Cardiac muscle cell (in vitro differentiated cells and primary cell): ENCODE data around the gene WDPCP. TPM values are rescaled to one million over a fixed set of nuclear protein-coding genes. Genes with fewer than 3 reads are reported as not detected.
"Not testable (repeated sequence)": the region's sequence is repeated elsewhere in the genome, so short reads cannot be mapped to it uniquely, and the experiment has no call there.

Experiments
- DNase-seq, 2 donors: peaks; one replicate each; pipeline versions ENCODE4 v3.0.0 to v3.0.0-alpha.2; 2010 to 2017; ENCODE audit warnings: low read depth in 1 of 2, low spot score in 1 of 2
- H3K27ac ChIP-seq: fragments of 200-600 bp; sonication (generic); 2 replicates; pipeline ENCODE4 v1.5.1; 2016
- H3K27me3 ChIP-seq: fragments of 200-600 bp; sonication (generic); 2 replicates; pipeline ENCODE4 v1.6.0; 2016; ENCODE audit warnings: control low read depth
- H3K36me3 ChIP-seq: fragments of 200-600 bp; sonication (generic); 2 replicates; pipeline ENCODE4 v1.5.1; 2016; ENCODE audit warnings: control low read depth
- H3K4me1 ChIP-seq: fragments of 200-600 bp; sonication (generic); 2 replicates; pipeline ENCODE4 v1.8.1; 2017; ENCODE audit warnings: low read depth, mild to moderate bottlenecking, mixed run types
- H3K4me3 ChIP-seq: fragments of 200-600 bp; sonication (generic); 2 replicates; pipeline ENCODE4 v1.5.1; 2016; ENCODE audit warnings: mild to moderate bottlenecking
- H3K9me3 ChIP-seq: fragments of 200-600 bp; sonication (generic); 2 replicates; pipeline ENCODE4 v1.5.1; 2017; ENCODE audit warnings: low read depth, mild to moderate bottlenecking, control low read depth
- CTCF ChIP-seq: IDR thresholded peaks from 2 replicates; pipeline ENCODE4 v1.5.1; 2012; ENCODE audit warnings: low read depth, mild to moderate bottlenecking, low read length
- polyA plus RNA-seq: library from polyadenylated mRNA; unstranded; fragments of >200 nt; fragmentation: Nextera tagmentation; extraction: Ambion mirVana; gene quantifications from 2 replicates; pipeline ENCODE4 v1.2.1, GENCODE V29; 2016
- total RNA-seq: library from RNA; depleted of rRNA; stranded (reverse); fragments of >200 nt; gene quantifications from 2 replicates; pipeline ENCODE4 v1.2.3, GENCODE V29; 2016

Gene WDPCP
- total and polyA plus RNA-seq, 2 experiments from 2014 or later = 6.7 to 9.2 TPM

- Histone ChIP-seq H3K36me3 (no peaks in the 10 kb centered on the region), H3K9me3 (no peaks in the 10 kb centered on the region), H3K27ac (no peak overlapping the region), H3K27me3 (no peaks in the 10 kb centered on the region), H3K4me3 (no peak overlapping the region), H3K4me1 (peaks cover 3% of the 10 kb centered on the region)
- TF ChIP-seq CTCF = no peak
- no peak for DNase-seq
These were observed 11.7 kb downstream of the WDPCP start for GRCh38 chr2:63576546-63576945.

GRCh38 chr2:63573726-63574345 is 14.4 kb downstream of the WDPCP start:
- not testable (repeated sequence) for H3K27ac ChIP-seq, H3K4me1 ChIP-seq, H3K36me3 ChIP-seq, H3K9me3 ChIP-seq, DNase-seq, H3K4me3 ChIP-seq, H3K27me3 ChIP-seq

- not testable (repeated sequence) for H3K27ac ChIP-seq, H3K27me3 ChIP-seq, H3K9me3 ChIP-seq, DNase-seq, H3K4me1 ChIP-seq, H3K4me3 ChIP-seq, H3K36me3 ChIP-seq
These were observed 15.3 kb downstream of the WDPCP start for GRCh38 chr2:63573026-63573425.

GRCh38 chr2:63572001-63572400 is 16.3 kb downstream of the WDPCP start:
- TF ChIP-seq CTCF = no peak
- DNase-seq = no peak
- H3K27me3 ChIP-seq = no peaks in the 10 kb centered on the region
- no peaks in the 10 kb centered on the region for H3K4me1 ChIP-seq
- no peaks in the 10 kb centered on the region for H3K36me3 ChIP-seq
- H3K9me3 ChIP-seq = no peaks in the 10 kb centered on the region
- H3K4me3 ChIP-seq = no peak overlapping the region
- H3K27ac ChIP-seq = no peak overlapping the region

GRCh38 chr2:63571291-63571690 is 17.0 kb downstream of the WDPCP start:
- Histone ChIP-seq H3K27me3 (no peaks in the 10 kb centered on the region), H3K36me3 (no peaks in the 10 kb centered on the region), H3K9me3 (no peaks in the 10 kb centered on the region), H3K4me1 (no peaks in the 10 kb centered on the region), H3K4me3 (no peak overlapping the region), H3K27ac (no peak overlapping the region)
- no peak for TF ChIP-seq CTCF
- peak in 1 of 2 donors; percentile 43 for DNase-seq

GRCh38 chr2:63569740-63570139 is 18.5 kb downstream of the WDPCP start:
- DNase-seq = no peak
- no peak for TF ChIP-seq CTCF
- H3K27ac ChIP-seq = no peak overlapping the region
- no peak overlapping the region for H3K4me3 ChIP-seq
- H3K4me1 ChIP-seq = no peaks in the 10 kb centered on the region
- no peaks in the 10 kb centered on the region for H3K36me3 ChIP-seq
- no peaks in the 10 kb centered on the region for H3K27me3 ChIP-seq
- no peaks in the 10 kb centered on the region for H3K9me3 ChIP-seq

- DNase-seq = no peak
- no peaks in the 10 kb centered on the region for H3K9me3 ChIP-seq
These were observed 25.5 kb downstream of the WDPCP start for GRCh38 chr2:63562751-63563150.

GRCh38 chr2:63558922-63559321 is 29.4 kb downstream of the WDPCP start:
- not testable (repeated sequence) for DNase-seq, H3K36me3 ChIP-seq, H3K27ac ChIP-seq, H3K4me3 ChIP-seq, H3K4me1 ChIP-seq, H3K9me3 ChIP-seq, H3K27me3 ChIP-seq

More at GRCh38 chr2:63562751-63563150, 25.5 kb downstream of the WDPCP start:
- no peaks in the 10 kb centered on the region for H3K4me1 ChIP-seq
- no peak for TF ChIP-seq CTCF
- peak overlapping the region; percentile 34 for H3K27ac ChIP-seq
- H3K27me3 ChIP-seq = no peaks in the 10 kb centered on the region
- no peaks in the 10 kb centered on the region for H3K36me3 ChIP-seq
- H3K4me3 ChIP-seq = no peak overlapping the region

- not testable (repeated sequence) for H3K27me3 ChIP-seq, DNase-seq, H3K4me3 ChIP-seq, H3K27ac ChIP-seq, H3K9me3 ChIP-seq, H3K36me3 ChIP-seq, H3K4me1 ChIP-seq
These were observed 30.5 kb downstream of the WDPCP start for GRCh38 chr2:63557819-63558218.
